MM.1S (cell line): ENCODE data around the gene XPO4.

Source experiments
- DNase-seq: peaks from one replicate; pipeline ENCODE4 v3.0.0-alpha.2; 2015
- H2AFZ ChIP-seq: fragments of 300-600 bp; sonication (generic); 2 replicates; pipeline ENCODE4 v1.6.0; 2016; ENCODE audit warnings: antibody characterized with exemption, low read length
- H3F3A ChIP-seq: fragments of 300-600 bp; sonication (generic); 2 replicates; pipeline ENCODE4 v1.6.1; 2016; ENCODE audit warnings: mild to moderate bottlenecking, antibody characterized with exemption, low read length, moderate library complexity, mixed read lengths; ENCODE audit not compliant: insufficient read depth
- H3K27ac ChIP-seq: fragments of 300-600 bp; sonication (generic); 2 replicates; pipeline ENCODE4 v1.5.1; 2016; ENCODE audit warnings: mild to moderate bottlenecking, low read length
- H3K27me3 ChIP-seq: fragments of 300-600 bp; sonication (generic); replicated peaks from 2 replicates; pipeline ENCODE4 v1.6.0; 2016; ENCODE audit warnings: low read length; ENCODE audit not compliant: insufficient read depth
- H3K36me3 ChIP-seq: fragments of 300-600 bp; sonication (generic); replicated peaks from 2 replicates; pipeline ENCODE4 v1.6.1; 2016; ENCODE audit warnings: mild to moderate bottlenecking, low read length, mixed read lengths; ENCODE audit not compliant: insufficient read depth
- H3K4me1 ChIP-seq: fragments of 300-600 bp; sonication (generic); 2 replicates; pipeline ENCODE4 v1.6.1; 2016; ENCODE audit warnings: low read length, mixed read lengths
- H3K4me2 ChIP-seq: fragments of 300-600 bp; sonication (generic); 2 replicates; pipeline ENCODE4 v1.6.0; 2016; ENCODE audit warnings: low read depth, low read length
- H3K4me3 ChIP-seq: fragments of 300-600 bp; sonication (generic); 2 replicates; pipeline ENCODE4 v1.5.1; 2016; ENCODE audit warnings: low read length, mixed read lengths
- H3K79me2 ChIP-seq: fragments of 300-600 bp; sonication (generic); 2 replicates; pipeline ENCODE4 v1.6.1; 2016; ENCODE audit warnings: mixed run types, low read length, mixed read lengths
- H3K9ac ChIP-seq: fragments of 300-600 bp; sonication (generic); 2 replicates; pipeline ENCODE4 v1.6.1; 2016; ENCODE audit warnings: low read length, mixed read lengths
- H3K9me2 ChIP-seq: fragments of 300-600 bp; sonication (generic); replicated peaks from 2 replicates; pipeline ENCODE4 v1.6.1; 2016; ENCODE audit warnings: mild to moderate bottlenecking, low read length, mixed read lengths; ENCODE audit not compliant: insufficient read depth
- H3K9me3 ChIP-seq: fragments of 300-600 bp; sonication (generic); replicated peaks from 2 replicates; pipeline ENCODE4 v1.6.1; 2016; ENCODE audit warnings: mild to moderate bottlenecking, low read length, mixed read lengths; ENCODE audit not compliant: insufficient read depth
- H4K20me1 ChIP-seq: fragments of 300-600 bp; sonication (generic); 2 replicates; pipeline ENCODE4 v1.6.1; 2016; ENCODE audit warnings: mild to moderate bottlenecking, low read length, moderate library complexity, mixed read lengths; ENCODE audit not compliant: insufficient read depth
- EZH2 ChIP-seq: fragments of 300-600 bp; sonication (generic); optimal IDR thresholded peaks from 2 replicates; pipeline ENCODE3; 2017; ENCODE audit warnings: low read depth, mild to moderate bottlenecking, antibody characterized with exemption, low read length, mixed read lengths
- EZH2phosphoT487 ChIP-seq: fragments of 300-600 bp; sonication (generic); IDR thresholded peaks from 2 replicates; pipeline ENCODE4 v1.6.1; 2018; ENCODE audit warnings: antibody characterized with exemption, low read length
- TF ChIP-seq, protein P1 (sequence below): fragments of 300-600 bp; sonication (generic); IDR thresholded peaks from 2 replicates; pipeline ENCODE4 v1.5.1; 2016; ENCODE audit warnings: antibody characterized with exemption, low read length, mixed read lengths

XPO4 gene

DNA sequence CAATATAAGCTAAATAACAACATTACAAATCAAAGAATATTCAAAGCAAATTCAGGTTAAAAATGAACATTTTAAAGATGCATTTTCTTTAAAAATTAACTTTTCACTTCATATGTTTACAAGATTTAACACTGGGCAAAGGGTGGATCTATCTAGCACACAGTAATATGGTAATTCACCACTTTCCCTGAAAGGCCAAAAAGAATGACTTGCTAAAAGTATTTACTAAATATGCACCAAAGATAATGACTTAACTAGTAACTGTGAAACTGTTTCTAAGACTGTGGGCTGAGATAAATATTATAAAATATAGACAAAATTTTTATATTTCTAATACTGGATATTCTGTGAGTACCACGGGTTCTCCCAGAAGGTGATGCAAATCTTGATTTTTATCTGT is 124.2 kb downstream of the XPO4 start:
- TF ChIP-seq, protein P1, sequence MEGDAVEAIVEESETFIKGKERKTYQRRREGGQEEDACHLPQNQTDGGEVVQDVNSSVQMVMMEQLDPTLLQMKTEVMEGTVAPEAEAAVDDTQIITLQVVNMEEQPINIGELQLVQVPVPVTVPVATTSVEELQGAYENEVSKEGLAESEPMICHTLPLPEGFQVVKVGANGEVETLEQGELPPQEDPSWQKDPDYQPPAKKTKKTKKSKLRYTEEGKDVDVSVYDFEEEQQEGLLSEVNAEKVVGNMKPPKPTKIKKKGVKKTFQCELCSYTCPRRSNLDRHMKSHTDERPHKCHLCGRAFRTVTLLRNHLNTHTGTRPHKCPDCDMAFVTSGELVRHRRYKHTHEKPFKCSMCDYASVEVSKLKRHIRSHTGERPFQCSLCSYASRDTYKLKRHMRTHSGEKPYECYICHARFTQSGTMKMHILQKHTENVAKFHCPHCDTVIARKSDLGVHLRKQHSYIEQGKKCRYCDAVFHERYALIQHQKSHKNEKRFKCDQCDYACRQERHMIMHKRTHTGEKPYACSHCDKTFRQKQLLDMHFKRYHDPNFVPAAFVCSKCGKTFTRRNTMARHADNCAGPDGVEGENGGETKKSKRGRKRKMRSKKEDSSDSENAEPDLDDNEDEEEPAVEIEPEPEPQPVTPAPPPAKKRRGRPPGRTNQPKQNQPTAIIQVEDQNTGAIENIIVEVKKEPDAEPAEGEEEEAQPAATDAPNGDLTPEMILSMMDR, result no peak
- TF ChIP-seq EZH2 (no peak), EZH2phosphoT487 (no peak)
- no peaks in the 10 kb centered on the region for H4K20me1 ChIP-seq
- no peaks in the 10 kb centered on the region for H3K79me2 ChIP-seq
- no peaks in the 10 kb centered on the region for H3K9me2 ChIP-seq
- H3K4me1 ChIP-seq, result peaks cover 17% of the 10 kb centered on the region
- no peak overlapping the region for H3K9ac ChIP-seq
- no peak overlapping the region for H3K27ac ChIP-seq
- no peak overlapping the region for H2AFZ ChIP-seq
- no peak for DNase-seq
- H3K4me3 ChIP-seq, result no peak overlapping the region
- H3K9me3 ChIP-seq, result no peaks in the 10 kb centered on the region
- peaks cover 20% of the 10 kb centered on the region for H3F3A ChIP-seq
- no peaks in the 10 kb centered on the region for H3K27me3 ChIP-seq
- no peaks in the 10 kb centered on the region for H3K36me3 ChIP-seq
- H3K4me2 ChIP-seq, result no peak overlapping the region

- Histone ChIP-seq H4K20me1 (no peaks in the 10 kb centered on the region), H3K4me3 (no peak overlapping the region), H3K79me2 (no peaks in the 10 kb centered on the region), H3K4me2 (no peak overlapping the region), H3K36me3 (no peaks in the 10 kb centered on the region), H3F3A (peaks cover 9% of the 10 kb centered on the region; the same call in 1 of the 2 replicates), H3K27me3 (no peaks in the 10 kb centered on the region), H3K9ac (no peak overlapping the region), H2AFZ (no peak overlapping the region), H3K27ac (no peak overlapping the region), H3K9me2 (no peaks in the 10 kb centered on the region), H3K4me1 (peaks cover 4% of the 10 kb centered on the region; the same call in 1 of the 2 replicates), H3K9me3 (no peaks in the 10 kb centered on the region)
- TF ChIP-seq EZH2 (no peak), EZH2phosphoT487 (no peak)
- TF ChIP-seq, protein P1, result no peak
- no peak for DNase-seq
Measured at GRCh38 chr13:20776751-20777150, 125.8 kb downstream of the XPO4 start.

DNA sequence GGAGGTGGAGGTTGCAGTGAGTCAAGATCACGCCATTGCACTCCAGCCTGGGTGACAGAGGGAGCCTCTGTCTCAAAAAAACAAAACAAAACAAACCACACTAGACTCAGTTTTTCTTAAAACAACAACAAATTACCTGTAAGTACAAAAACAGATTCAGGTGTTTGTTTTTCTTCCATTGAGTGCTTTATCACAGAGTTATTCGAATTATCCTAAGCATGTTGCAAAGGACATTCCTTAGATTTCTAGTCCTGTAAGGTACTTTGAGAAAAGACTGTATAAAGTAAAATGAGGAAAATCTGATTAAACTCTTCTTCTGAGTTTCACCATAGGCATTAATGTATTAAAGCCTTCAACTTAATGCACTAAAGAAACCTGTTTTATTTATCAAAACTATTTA is 126.6 kb downstream of the XPO4 start:
- no peaks in the 10 kb centered on the region for H3K4me1 ChIP-seq
- no peak overlapping the region for H3K4me3 ChIP-seq
- H3K4me2 ChIP-seq, result no peak overlapping the region
- H3K9ac ChIP-seq, result no peak overlapping the region
- no peaks in the 10 kb centered on the region for H3K36me3 ChIP-seq
- H3K79me2 ChIP-seq, result no peaks in the 10 kb centered on the region
- H3K27me3 ChIP-seq, result no peaks in the 10 kb centered on the region
- no peaks in the 10 kb centered on the region for H4K20me1 ChIP-seq
- DNase-seq, result no peak
- TF ChIP-seq, protein P1, result no peak
- TF ChIP-seq EZH2phosphoT487 (no peak), EZH2 (no peak)
- no peaks in the 10 kb centered on the region for H3K9me2 ChIP-seq
- H2AFZ ChIP-seq, result no peak overlapping the region
- H3K9me3 ChIP-seq, result no peaks in the 10 kb centered on the region
- peaks cover 6% of the 10 kb centered on the region; the same call in 1 of the 2 replicates for H3F3A ChIP-seq
- no peak overlapping the region for H3K27ac ChIP-seq
